ENCODE results near the gene UBTD2. TPM values are rescaled to one million over a fixed set of nuclear protein-coding genes. Genes with fewer than 3 reads are reported as not detected.
"Not testable (repeated sequence)": the region's sequence is repeated elsewhere in the genome, so short reads cannot be mapped to it uniquely, and the experiment has no call there.

The UBTD2 gene, protein sequence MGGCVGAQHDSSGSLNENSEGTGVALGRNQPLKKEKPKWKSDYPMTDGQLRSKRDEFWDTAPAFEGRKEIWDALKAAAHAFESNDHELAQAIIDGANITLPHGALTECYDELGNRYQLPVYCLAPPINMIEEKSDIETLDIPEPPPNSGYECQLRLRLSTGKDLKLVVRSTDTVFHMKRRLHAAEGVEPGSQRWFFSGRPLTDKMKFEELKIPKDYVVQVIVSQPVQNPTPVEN
- 6.8 TPM for total RNA-seq

DNA sequence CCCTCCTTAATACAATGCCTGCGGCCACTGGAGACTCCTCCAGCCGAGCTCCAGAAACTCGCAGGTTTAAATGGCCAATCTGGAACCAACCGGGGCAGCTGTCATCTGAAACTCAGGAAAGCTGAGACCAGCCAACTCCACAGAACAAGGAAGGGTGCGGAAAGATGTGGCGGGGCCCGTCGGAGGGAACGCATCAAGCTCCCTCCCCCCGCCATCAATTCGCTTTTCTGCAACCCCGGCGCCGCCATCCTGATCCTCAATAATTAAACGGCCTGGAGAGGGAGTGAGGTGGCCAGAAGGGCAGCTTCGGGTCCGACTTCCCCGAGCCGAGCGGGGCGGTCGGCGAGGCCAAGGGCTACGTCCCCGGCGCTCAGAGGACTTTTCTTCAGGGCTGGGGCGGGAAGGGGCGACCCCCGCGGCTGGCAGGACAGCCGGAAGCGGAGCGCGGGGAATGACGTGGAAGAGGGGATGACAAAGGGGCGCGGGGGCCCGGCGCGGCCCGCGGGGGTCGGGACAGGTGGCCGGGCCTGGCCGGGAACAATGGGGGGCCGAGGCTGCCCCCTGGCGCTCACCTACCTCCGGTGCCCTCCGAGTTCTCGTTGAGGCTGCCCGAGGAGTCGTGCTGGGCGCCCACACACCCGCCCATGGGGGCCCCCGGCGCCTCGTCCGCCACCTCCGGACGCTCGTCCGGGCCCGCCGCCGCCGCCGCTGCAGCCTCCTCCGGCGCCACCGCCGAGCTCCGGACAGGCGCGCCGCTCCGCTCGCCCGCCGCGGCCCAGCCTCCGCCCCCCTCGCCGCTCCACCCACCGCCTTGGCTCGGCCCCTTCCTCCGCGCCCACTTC lies at the start of gene UBTD2:
UBTD2 (minus strand) TSS at position 745 of the 842 bp plus-strand sequence; CDS start at position 646, 99 bp downstream.
- peak in 1 of 2 donors; percentile 91 for DNase-seq (ENCODE audit: low spot score in 2 of 2)
- Histone ChIP-seq H3K4me1 (peaks cover 6 to 23% of the 10 kb centered on the region in 2 donors), H3K9me3 (no peaks in the 10 kb centered on the region), H3K4me3 (peak within 1 kb of the TSS; percentile 86 to 98), H3K27me3 (no peaks in the 10 kb centered on the region), H3K27ac (peak within 1 kb of the TSS; percentile 88 to 97), H3K36me3 (no peaks in the 10 kb centered on the region)
- intact Hi-C loops (cut with DNase I): loop anchor here (1.0 to 10.0 kb wide), 10 partner anchors 39 to 1332 kb away; partner anchors contain the start of genes BNIP1, BOD1, CREBRF and NPM1
- TF ChIP-seq, protein P1, sequence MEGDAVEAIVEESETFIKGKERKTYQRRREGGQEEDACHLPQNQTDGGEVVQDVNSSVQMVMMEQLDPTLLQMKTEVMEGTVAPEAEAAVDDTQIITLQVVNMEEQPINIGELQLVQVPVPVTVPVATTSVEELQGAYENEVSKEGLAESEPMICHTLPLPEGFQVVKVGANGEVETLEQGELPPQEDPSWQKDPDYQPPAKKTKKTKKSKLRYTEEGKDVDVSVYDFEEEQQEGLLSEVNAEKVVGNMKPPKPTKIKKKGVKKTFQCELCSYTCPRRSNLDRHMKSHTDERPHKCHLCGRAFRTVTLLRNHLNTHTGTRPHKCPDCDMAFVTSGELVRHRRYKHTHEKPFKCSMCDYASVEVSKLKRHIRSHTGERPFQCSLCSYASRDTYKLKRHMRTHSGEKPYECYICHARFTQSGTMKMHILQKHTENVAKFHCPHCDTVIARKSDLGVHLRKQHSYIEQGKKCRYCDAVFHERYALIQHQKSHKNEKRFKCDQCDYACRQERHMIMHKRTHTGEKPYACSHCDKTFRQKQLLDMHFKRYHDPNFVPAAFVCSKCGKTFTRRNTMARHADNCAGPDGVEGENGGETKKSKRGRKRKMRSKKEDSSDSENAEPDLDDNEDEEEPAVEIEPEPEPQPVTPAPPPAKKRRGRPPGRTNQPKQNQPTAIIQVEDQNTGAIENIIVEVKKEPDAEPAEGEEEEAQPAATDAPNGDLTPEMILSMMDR (IDR thresholded peaks at IDR 0.05): peak in 2 of 3 experiments; percentile 26 to 61

DNA sequence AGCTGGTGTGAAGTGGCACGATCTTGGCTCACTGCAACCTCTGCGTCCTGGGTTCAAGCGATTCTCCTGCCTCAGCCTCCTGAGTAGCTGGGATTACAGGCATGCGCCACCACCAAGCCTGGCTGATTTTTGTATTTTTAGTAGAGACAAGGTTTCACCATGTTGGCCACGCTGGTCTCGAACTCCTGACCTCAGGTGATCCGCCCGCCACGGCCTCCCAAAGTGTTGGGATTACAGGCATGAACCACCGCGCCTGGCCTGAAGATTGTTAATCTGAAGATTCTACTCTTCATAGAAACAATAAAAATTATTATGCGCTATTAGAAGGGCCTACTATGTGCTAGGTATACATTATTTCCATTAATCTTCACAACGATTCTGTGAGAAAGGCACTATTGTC lies 43.3 kb upstream of the UBTD2 start:
- H3K4me3 ChIP-seq; DNase-seq (ENCODE audit: low spot score in 2 of 2); H3K9me3 ChIP-seq; H3K27ac ChIP-seq; H3K27me3 ChIP-seq; H3K4me1 ChIP-seq; intact Hi-C loops (cut with DNase I); H3K36me3 ChIP-seq: not testable (repeated sequence)

DNA sequence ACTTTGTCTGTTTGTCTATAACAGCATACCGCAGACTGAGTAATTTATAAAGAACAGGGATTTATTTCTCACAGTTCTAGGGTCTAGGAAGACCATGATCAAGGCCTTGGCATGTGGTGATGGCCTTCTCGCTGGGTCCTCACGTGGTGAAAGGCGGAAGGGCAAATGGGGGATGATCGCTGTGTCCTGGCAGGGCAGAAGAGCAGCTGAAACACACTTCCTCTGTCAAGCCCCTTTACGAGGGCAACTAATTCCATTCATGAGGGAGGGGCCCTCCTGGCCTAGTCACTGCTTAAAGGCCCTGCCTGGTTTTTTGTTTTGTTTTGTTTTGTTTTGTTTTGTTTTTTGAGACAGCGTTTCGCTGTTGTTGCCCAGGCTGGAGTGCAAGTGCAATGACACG lies 41.9 kb upstream of the UBTD2 start:
- DNase-seq (ENCODE audit: low spot score in 2 of 2): peak in 1 of 2 donors; percentile 18
- TF ChIP-seq, protein P1 (IDR thresholded peaks at IDR 0.05): no peak
- peaks cover 0 to 4% of the 10 kb centered on the region in 2 donors for H3K4me1 ChIP-seq
- no peaks in the 10 kb centered on the region for H3K27me3 ChIP-seq
- no peak overlapping the region for H3K27ac ChIP-seq
- intact Hi-C loops (cut with DNase I): no loop called here
- H3K9me3 ChIP-seq: no peaks in the 10 kb centered on the region
- H3K36me3 ChIP-seq: no peaks in the 10 kb centered on the region
- no peak overlapping the region for H3K4me3 ChIP-seq

DNA sequence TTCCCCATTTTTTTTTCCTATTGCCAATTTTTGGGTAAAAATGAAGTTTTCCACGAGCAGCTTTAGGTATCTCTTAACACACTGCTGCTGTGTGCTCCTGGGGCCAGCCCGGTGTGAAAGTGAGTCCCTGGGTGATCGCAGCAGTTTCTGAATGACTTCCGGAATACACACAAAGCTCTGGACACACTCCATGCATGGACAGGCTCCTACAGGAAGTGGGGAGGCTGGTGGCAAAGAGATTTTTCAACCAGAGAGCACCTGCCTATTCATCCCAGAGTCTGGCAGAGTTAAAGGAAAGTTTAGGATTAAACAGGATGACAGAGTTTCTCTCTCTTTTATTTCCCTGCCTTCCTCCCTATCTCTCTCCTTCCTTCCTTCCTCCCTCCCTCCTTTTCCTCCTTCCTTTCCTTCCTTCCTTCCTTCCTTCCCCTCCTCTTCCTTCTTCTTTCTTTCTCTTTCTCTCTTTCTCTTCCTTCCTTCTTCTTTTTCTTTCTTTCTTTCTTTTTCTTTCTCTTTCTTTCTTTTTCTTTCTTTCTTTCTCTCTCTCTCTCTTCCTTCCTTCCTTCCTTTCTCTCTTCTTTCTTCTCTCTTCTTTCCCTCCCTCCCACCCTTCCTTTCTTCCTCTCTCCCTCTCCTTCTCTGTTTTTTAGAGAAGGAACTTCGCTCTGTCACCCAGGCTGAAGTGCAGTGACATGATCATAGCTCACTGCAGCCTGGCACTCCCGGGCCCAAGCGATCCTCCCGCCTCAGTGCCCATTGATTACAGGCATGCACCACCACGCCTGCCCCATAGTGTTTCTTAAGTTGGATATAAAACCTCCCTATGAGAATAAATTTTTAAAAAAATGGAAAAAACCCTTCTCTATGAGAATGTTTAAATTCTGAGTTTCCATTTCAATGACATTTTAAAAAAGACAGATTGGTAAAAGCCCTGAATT lies 38.7 kb upstream of the UBTD2 start:
- Histone ChIP-seq H3K4me3 (no peak overlapping the region), H3K27me3 (no peaks in the 10 kb centered on the region), H3K9me3 (no peaks in the 10 kb centered on the region), H3K36me3 (no peaks in the 10 kb centered on the region), H3K4me1 (peaks cover 6 to 13% of the 10 kb centered on the region in 2 donors), H3K27ac (no peak overlapping the region)
- peak in 1 of 2 donors; percentile 31 for DNase-seq (ENCODE audit: low spot score in 2 of 2)
- intact Hi-C loops (cut with DNase I): loop anchor here (5.0 kb wide), 1 partner anchor 40 kb away; the partner anchor contains the start of gene UBTD2
- TF ChIP-seq, protein P1 (IDR thresholded peaks at IDR 0.05): no peak

DNA sequence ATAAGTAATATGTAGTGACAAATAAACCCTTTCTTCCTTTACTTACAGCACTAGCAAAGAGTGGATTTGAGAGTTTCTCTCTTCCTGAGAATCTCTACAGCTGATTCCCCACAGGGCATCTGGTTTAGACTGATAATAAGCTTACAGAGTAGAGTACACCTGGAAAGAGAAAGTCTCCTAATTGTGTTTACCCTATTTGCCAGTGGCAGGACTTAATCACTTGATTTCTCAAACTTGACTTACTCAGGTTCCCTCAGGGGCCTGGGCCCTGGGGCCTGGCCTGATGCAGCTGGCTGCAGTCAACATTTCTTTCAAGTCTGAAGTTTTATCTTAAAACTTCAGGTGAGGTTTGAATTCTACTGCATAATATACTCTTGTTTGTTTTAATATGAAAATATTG lies 38.0 kb upstream of the UBTD2 start:
- TF ChIP-seq, protein P1 (IDR thresholded peaks at IDR 0.05): no peak
- intact Hi-C loops (cut with DNase I): loop anchor here (5.0 kb wide), 1 partner anchor 39 kb away; the partner anchor contains the start of gene UBTD2
- Histone ChIP-seq H3K9me3 (no peaks in the 10 kb centered on the region), H3K27ac (no peak overlapping the region), H3K27me3 (no peaks in the 10 kb centered on the region), H3K4me1 (peaks cover 6 to 13% of the 10 kb centered on the region in 2 donors), H3K4me3 (no peak overlapping the region), H3K36me3 (no peaks in the 10 kb centered on the region)
- DNase-seq (ENCODE audit: low spot score in 2 of 2): peak in 1 of 2 donors; percentile 4

All from ascending aorta (tissue), 2 donors.